Osteoblast (primary cell): ENCODE measurements around the gene DOCK1. TPM values are rescaled to one million over a fixed set of nuclear protein-coding genes. Genes with fewer than 3 reads are reported as not detected.

Source experiments
- DNase-seq: peaks from one replicate; pipeline ENCODE4 v3.0.0; 2011; ENCODE audit warnings: low spot score, mixed read lengths; ENCODE audit not compliant: insufficient read length; ENCODE audit errors: missing footprints
- H2AFZ ChIP-seq: 2 replicates; pipeline ENCODE4 v1.6.0; 2011; ENCODE audit warnings: mild to moderate bottlenecking, low read length
- H3K27ac ChIP-seq: 2 replicates; pipeline ENCODE4 v1.5.1; 2011; ENCODE audit warnings: mild to moderate bottlenecking, low read depth, low read length, moderate library complexity
- H3K27me3 ChIP-seq: 2 replicates; pipeline ENCODE4 v1.6.0; 2012; ENCODE audit warnings: mild to moderate bottlenecking, control low read depth, inconsistent platforms, low read length, moderate library complexity; ENCODE audit not compliant: insufficient read depth
- H3K36me3 ChIP-seq: 2 replicates; pipeline ENCODE4 v1.5.1; 2011; ENCODE audit warnings: mild to moderate bottlenecking, low read length, control low read depth, moderate library complexity; ENCODE audit not compliant: insufficient read depth
- H3K4me1 ChIP-seq: 2 replicates; pipeline ENCODE4 v1.5.1; 2011; ENCODE audit warnings: mild to moderate bottlenecking, low read length, control low read depth, moderate library complexity; ENCODE audit not compliant: insufficient read depth
- H3K4me2 ChIP-seq: 2 replicates; pipeline ENCODE4 v1.6.0; 2011; ENCODE audit warnings: mild to moderate bottlenecking, low read length; ENCODE audit not compliant: insufficient read depth
- H3K4me3 ChIP-seq: fragments of 200-600 bp; sonication (generic); 3 replicates; pipeline ENCODE4 v1.5.1; 2012; ENCODE audit warnings: mild to moderate bottlenecking, low read length, inconsistent platforms; ENCODE audit not compliant: insufficient read depth
- H3K79me2 ChIP-seq: 2 replicates; pipeline ENCODE4 v1.6.0; 2012; ENCODE audit warnings: mild to moderate bottlenecking, low read length, control low read depth, inconsistent platforms; ENCODE audit not compliant: insufficient read depth
- H3K9me3 ChIP-seq: 2 replicates; pipeline ENCODE4 v1.5.1; 2011; ENCODE audit warnings: low read depth, low read length, control low read depth
- H4K20me1 ChIP-seq: 2 replicates; pipeline ENCODE4 v1.6.0; 2012; ENCODE audit warnings: mild to moderate bottlenecking, low read length, control low read depth; ENCODE audit not compliant: insufficient read depth
- total RNA-seq: library from RNA; depleted of rRNA; stranded (reverse); fragments of >200 nt; gene quantifications from 2 replicates; pipeline ENCODE4 v1.2.3, GENCODE V29; 2012
- TF ChIP-seq, protein P1 (sequence below): IDR thresholded peaks from 2 replicates; pipeline ENCODE4 v1.5.1; 2011; ENCODE audit warnings: mild to moderate bottlenecking, low read depth, low read length, moderate library complexity; ENCODE audit errors: extremely low read depth

Gene DOCK1
- total RNA-seq, 1 donor: 80.3 TPM

- H3K79me2 ChIP-seq: peaks cover 61% of the 10 kb centered on the region
- peak overlapping the region; percentile 78 for H3K4me3 ChIP-seq
- H3K27ac ChIP-seq: peak overlapping the region; percentile 39
- peak overlapping the region; percentile 81 for H3K4me2 ChIP-seq
- DNase-seq: peak; percentile 72
- peaks cover 17% of the 10 kb centered on the region for H3K4me1 ChIP-seq
- H3K27me3 ChIP-seq: no peaks in the 10 kb centered on the region
- H3K9me3 ChIP-seq: no peaks in the 10 kb centered on the region
- peaks cover 46% of the 10 kb centered on the region for H4K20me1 ChIP-seq
- TF ChIP-seq, protein P1, sequence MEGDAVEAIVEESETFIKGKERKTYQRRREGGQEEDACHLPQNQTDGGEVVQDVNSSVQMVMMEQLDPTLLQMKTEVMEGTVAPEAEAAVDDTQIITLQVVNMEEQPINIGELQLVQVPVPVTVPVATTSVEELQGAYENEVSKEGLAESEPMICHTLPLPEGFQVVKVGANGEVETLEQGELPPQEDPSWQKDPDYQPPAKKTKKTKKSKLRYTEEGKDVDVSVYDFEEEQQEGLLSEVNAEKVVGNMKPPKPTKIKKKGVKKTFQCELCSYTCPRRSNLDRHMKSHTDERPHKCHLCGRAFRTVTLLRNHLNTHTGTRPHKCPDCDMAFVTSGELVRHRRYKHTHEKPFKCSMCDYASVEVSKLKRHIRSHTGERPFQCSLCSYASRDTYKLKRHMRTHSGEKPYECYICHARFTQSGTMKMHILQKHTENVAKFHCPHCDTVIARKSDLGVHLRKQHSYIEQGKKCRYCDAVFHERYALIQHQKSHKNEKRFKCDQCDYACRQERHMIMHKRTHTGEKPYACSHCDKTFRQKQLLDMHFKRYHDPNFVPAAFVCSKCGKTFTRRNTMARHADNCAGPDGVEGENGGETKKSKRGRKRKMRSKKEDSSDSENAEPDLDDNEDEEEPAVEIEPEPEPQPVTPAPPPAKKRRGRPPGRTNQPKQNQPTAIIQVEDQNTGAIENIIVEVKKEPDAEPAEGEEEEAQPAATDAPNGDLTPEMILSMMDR: no peak
- no peak overlapping the region for H2AFZ ChIP-seq
- no peaks in the 10 kb centered on the region for H3K36me3 ChIP-seq
These were observed 1.6 kb downstream of the DOCK1 start for GRCh38 chr10:126906704-126907422.

GRCh38 chr10:126907423-126907970 lies 2.3 kb downstream of the DOCK1 start:
- H3K9me3 ChIP-seq: no peaks in the 10 kb centered on the region
- peaks cover 65% of the 10 kb centered on the region for H3K79me2 ChIP-seq
- no peak overlapping the region for H3K4me3 ChIP-seq
- TF ChIP-seq, protein P1: no peak
- DNase-seq: peak; percentile 86
- H3K4me2 ChIP-seq: no peak overlapping the region
- no peaks in the 10 kb centered on the region for H3K36me3 ChIP-seq
- H2AFZ ChIP-seq: no peak overlapping the region
- H3K27me3 ChIP-seq: no peaks in the 10 kb centered on the region
- peaks cover 48% of the 10 kb centered on the region for H4K20me1 ChIP-seq
- no peak overlapping the region for H3K27ac ChIP-seq
- peaks cover 11% of the 10 kb centered on the region for H3K4me1 ChIP-seq

DNA sequence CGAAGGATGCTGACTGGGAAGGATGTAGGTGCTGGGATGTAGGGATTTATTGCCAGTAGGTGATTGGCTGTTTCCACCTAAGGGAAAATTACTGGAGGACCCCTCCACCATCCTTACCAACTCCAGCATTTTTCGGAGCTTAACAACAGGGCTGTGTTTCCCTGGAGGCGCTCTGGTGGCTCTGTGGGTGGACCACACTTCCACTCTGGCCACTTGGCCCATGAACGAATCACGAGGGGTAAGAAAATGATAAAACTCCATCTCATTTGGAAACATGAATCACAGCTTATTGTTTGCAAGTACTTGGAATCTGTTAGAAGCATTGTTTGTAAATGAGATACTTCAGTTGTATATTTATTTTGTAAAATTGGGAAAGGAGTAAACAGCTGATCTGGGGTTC lies 3.0 kb downstream of the DOCK1 start:
- DNase-seq: peak; percentile 90
- H2AFZ ChIP-seq: no peak overlapping the region
- no peak overlapping the region for H3K4me3 ChIP-seq
- TF ChIP-seq, protein P1: no peak
- no peak overlapping the region for H3K27ac ChIP-seq
- no peaks in the 10 kb centered on the region for H3K9me3 ChIP-seq
- peaks cover 72% of the 10 kb centered on the region for H3K79me2 ChIP-seq
- peaks cover 54% of the 10 kb centered on the region for H4K20me1 ChIP-seq
- peaks cover 11% of the 10 kb centered on the region for H3K4me1 ChIP-seq
- no peaks in the 10 kb centered on the region for H3K36me3 ChIP-seq
- no peaks in the 10 kb centered on the region for H3K27me3 ChIP-seq
- H3K4me2 ChIP-seq: no peak overlapping the region

- DNase-seq: peak; percentile 62
- no peak overlapping the region for H3K27ac ChIP-seq
These were observed 3.5 kb downstream of the DOCK1 start for GRCh38 chr10:126908729-126909128.

More at GRCh38 chr10:126908729-126909128, 3.5 kb downstream of the DOCK1 start:
- H3K36me3 ChIP-seq: no peaks in the 10 kb centered on the region
- H3K27me3 ChIP-seq: no peaks in the 10 kb centered on the region
- H3K79me2 ChIP-seq: peaks cover 77% of the 10 kb centered on the region
- peaks cover 58% of the 10 kb centered on the region for H4K20me1 ChIP-seq
- H3K4me2 ChIP-seq: no peak overlapping the region
- TF ChIP-seq, protein P1: no peak
- peaks cover 11% of the 10 kb centered on the region for H3K4me1 ChIP-seq
- H2AFZ ChIP-seq: no peak overlapping the region
- no peak overlapping the region for H3K4me3 ChIP-seq
- H3K9me3 ChIP-seq: no peaks in the 10 kb centered on the region
